Prostate gland (tissue), 2 donors: ENCODE measurements around the gene POU2F1.

Source experiments
- POLR2A ChIP-seq: fragments of 450-650 bp; IDR thresholded peaks from one replicate; pipeline ENCODE4 v1.6.1; 2016; ENCODE audit warnings: antibody characterized with exemption, mild to moderate bottlenecking
- POLR2AphosphoS5 ChIP-seq: sonication (generic); formaldehyde crosslinking; IDR thresholded peaks from one replicate; pipeline ENCODE4 v1.6.1; 2017; ENCODE audit warnings: antibody characterized with exemption
- TF ChIP-seq, protein P1 (sequence below), 4 experiments: fragments of 200-600 bp in 2 of 4; fragments of 450-650 bp in 2 of 4; sonication (generic) in 2 of 4; IDR thresholded peaks; 1 replicate in 3 of 4; 2 replicates in 1 of 4; pipeline ENCODE4 v1.5.1; 2016 to 2019; ENCODE audit warnings: antibody characterized with exemption in 4 of 4, mild to moderate bottlenecking in 2 of 4, moderate library complexity in 2 of 4

DNA sequence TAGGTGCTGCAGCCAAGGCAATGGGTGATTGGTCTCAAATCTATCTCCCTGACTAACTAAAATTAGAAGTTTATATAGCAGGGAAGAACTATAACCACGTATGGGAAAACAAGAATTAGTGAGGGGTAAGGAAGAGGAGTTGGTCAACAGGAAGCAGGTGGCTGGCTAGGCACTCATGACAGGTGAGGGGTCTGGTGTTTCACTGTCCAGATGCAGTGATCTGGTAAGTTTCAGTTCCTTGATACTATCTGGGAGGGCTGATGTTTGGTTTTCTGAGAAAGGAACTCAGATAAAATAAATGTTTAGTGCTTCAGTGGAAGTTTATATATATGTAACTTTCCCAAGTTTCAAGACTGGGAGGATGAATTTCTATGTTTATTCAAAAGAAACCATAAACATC, 11.6 kb upstream of the POU2F1 start:
- TF ChIP-seq POLR2A = no peak
- TF ChIP-seq POLR2AphosphoS5 = no peak
- TF ChIP-seq, protein P1, sequence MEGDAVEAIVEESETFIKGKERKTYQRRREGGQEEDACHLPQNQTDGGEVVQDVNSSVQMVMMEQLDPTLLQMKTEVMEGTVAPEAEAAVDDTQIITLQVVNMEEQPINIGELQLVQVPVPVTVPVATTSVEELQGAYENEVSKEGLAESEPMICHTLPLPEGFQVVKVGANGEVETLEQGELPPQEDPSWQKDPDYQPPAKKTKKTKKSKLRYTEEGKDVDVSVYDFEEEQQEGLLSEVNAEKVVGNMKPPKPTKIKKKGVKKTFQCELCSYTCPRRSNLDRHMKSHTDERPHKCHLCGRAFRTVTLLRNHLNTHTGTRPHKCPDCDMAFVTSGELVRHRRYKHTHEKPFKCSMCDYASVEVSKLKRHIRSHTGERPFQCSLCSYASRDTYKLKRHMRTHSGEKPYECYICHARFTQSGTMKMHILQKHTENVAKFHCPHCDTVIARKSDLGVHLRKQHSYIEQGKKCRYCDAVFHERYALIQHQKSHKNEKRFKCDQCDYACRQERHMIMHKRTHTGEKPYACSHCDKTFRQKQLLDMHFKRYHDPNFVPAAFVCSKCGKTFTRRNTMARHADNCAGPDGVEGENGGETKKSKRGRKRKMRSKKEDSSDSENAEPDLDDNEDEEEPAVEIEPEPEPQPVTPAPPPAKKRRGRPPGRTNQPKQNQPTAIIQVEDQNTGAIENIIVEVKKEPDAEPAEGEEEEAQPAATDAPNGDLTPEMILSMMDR (IDR thresholded peaks at IDR 0.05) = no peak
